ENCODE measurements around the gene CAPN5.

DNA sequence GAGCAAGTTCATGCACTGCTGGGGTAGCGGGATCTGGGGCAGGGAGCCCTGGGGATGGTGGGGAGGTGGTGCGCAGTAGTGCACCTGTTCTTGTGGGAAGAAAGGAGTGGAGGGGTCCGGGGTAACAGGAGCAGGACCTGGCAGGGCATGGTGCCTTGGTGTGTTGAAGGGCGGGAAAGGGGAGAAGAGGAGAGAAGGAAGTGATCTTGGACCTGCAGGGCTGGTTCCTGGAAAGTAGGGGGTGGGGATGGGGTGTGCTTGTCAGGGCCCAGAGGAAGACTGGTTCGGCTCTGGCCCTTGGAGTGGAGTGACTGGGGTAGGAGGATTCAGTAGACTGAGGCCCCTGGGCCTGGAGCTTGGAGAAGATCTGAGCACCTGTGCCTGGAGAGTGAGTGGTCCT is 10.9 kb upstream of the CAPN5 start:
- TF ChIP-seq CTCF (IDR thresholded peaks at IDR 0.05) (no peak), POLR2A (IDR thresholded peaks at IDR 0.05) (no peak)
